Spleen (tissue), 7 donors: Measurements from ENCODE around the gene CDH3.

Source experiments
- CTCF ChIP-seq, 11 experiments: fragments of 200-600 bp in 7 of 11; fragments of 450-650 bp in 4 of 11; sonication (generic) in 4 of 11; IDR thresholded peaks in 8 of 11; conservative IDR thresholded peaks in 3 of 11; 1 replicate in 7 of 11; 2 replicates in 4 of 11; pipeline versions ENCODE4 v1.4.0 to v1.8.0; 2016 to 2021; ENCODE audit warnings: antibody characterized with exemption in 11 of 11, inconsistent platforms in 4 of 11, mild to moderate bottlenecking in 1 of 11
- POLR2A ChIP-seq, 3 donors: fragments of 450-650 bp; IDR thresholded peaks; one replicate each; pipeline ENCODE4 v1.5.1; 2017; ENCODE audit warnings: antibody characterized with exemption in 3 of 3, mild to moderate bottlenecking in 1 of 3
- POLR2AphosphoS5 ChIP-seq, 3 donors: sonication (generic); formaldehyde crosslinking; IDR thresholded peaks; one replicate each; pipeline ENCODE4 v1.5.1; 2017; ENCODE audit warnings: antibody characterized with exemption in 3 of 3
- donor health status: DM: no; HTN: no; CAD: no; lungs with moderate emphysema.
- donor health status: DM: no; HTN: no; CAD: no.
- donor health status: DM: no; HTN: no; CAD: no.

- no peak for TF ChIP-seq CTCF (IDR thresholded peaks at IDR 0.05 in 8 of 11, conservative IDR thresholded peaks at IDR 0.05 in 3 of 11)
- TF ChIP-seq POLR2A (IDR thresholded peaks at IDR 0.05), result no peak
- TF ChIP-seq POLR2AphosphoS5 (IDR thresholded peaks at IDR 0.05), result peak in 2 of 3 donors; percentile 41 to 43
Observed at GRCh38 chr16:68644715-68645493, at the start of gene CDH3.
